ENCODE measurements around the gene RPS25.
A peak's percentile ranks its signal among the peaks of the same experiment; 100 is the strongest.
"Not testable (repeated sequence)": the region's sequence is repeated elsewhere in the genome, so short reads cannot be mapped to it uniquely, and the experiment has no call there.

RPS25 gene

DNA sequence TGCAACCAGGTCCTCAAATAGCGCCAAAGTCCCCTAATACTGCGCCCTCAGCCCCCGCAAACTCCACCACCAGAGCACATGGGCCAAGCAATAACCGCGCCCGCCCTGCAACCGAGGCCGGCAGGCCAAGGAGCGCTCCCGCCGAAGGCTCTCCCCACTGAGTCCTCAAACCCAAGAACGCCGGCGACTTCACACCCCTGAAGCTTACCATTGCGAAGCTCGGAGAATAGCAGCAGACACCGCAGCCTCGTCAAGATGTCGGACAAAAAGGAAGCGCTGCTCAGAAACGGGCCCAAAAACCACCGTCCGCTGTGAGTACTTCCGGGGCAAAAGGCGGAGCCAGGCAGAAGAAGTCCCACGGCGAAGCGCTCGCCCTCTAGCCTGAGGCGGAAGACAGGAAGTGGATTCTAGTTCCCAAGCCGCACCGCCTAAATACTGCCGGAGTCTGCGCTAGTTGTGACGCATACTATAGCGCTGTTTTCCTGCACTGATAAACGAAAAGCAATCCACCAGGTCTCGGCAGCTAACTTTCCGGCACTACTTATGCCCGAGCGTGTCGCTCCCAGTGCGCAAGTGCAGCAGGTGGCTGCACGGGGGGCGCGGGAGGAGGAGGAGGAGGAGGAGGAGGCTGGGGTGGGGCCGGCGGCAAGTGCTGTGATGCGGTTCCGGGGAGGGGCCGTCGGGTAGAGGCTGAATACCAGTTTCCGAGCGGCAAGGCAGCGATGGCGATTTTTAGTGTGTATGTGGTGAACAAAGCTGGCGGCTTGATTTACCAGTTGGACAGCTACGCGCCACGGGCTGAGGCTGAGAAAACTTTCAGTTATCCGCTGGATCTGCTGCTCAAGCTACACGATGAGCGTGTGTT lies at the start of gene RPS25, which contains the start of gene TRAPPC4:
Gene RPS25, minus strand, starts transcription at position 270 of the 865 bp plus-strand sequence. Its CDS starts 59 bp downstream, at position 211.
Gene TRAPPC4, plus strand, starts transcription at position 693 of the 865 bp plus-strand sequence. Its CDS starts 30 bp downstream, at position 723.
- Histone ChIP-seq H3K4me3 (ENCODE audit: low read depth, low read length) (peak within 1 kb of the TSS; percentile 100), H3K27ac (peak within 1 kb of the TSS; percentile 82), H3K36me3 (peaks cover 78% of the 10 kb centered on the region), H3K9me3 (ENCODE audit: severe bottlenecking) (no peaks in the 10 kb centered on the region), H3K27me3 (ENCODE audit: insufficient read depth, low read depth, severe bottlenecking) (no peaks in the 10 kb centered on the region)
- peak; percentile 94 for DNase-seq
- TF ChIP-seq, protein P1, sequence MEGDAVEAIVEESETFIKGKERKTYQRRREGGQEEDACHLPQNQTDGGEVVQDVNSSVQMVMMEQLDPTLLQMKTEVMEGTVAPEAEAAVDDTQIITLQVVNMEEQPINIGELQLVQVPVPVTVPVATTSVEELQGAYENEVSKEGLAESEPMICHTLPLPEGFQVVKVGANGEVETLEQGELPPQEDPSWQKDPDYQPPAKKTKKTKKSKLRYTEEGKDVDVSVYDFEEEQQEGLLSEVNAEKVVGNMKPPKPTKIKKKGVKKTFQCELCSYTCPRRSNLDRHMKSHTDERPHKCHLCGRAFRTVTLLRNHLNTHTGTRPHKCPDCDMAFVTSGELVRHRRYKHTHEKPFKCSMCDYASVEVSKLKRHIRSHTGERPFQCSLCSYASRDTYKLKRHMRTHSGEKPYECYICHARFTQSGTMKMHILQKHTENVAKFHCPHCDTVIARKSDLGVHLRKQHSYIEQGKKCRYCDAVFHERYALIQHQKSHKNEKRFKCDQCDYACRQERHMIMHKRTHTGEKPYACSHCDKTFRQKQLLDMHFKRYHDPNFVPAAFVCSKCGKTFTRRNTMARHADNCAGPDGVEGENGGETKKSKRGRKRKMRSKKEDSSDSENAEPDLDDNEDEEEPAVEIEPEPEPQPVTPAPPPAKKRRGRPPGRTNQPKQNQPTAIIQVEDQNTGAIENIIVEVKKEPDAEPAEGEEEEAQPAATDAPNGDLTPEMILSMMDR (IDR thresholded peaks at IDR 0.05; ENCODE audit: low read depth, low read length) = no peak

DNA sequence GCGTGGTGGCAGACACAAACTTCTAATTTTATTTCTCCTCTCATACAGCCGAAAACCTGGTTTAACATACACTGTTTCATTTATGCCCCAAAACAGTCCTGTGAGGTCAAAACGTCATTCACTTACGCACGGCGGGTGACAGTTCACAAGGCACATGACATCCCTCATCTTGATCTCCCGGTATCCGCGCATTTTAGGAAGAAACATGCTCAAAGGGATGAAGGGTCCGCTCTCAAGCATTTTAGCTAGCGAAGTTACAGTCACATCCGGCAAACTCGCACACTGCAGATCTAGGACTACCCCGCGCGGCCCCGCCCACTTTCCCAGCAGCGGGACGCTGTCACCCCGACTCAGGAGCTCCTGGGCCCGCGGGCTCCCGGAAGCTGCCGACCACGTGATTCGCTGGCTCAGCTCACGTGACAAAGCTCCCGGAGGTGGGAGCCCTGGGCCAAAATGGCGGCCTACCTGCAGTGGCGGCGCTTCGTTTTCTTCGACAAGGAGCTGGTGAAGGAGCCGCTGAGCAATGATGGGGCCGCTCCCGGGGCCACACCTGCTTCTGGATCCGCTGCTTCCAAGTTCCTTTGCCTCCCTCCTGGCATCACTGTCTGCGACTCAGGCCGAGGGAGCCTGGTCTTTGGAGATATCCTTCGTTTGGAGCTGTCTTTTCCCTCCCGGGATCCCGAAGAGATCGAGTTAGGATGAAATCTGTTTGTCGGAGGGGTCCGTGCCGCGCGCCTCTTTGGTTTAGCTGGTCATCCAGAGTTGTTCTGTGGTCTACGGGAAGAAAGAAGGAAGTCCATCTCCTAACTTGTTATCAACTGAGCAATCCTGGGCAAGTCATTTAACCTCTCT lies 49.5 kb upstream of the RPS25 start, which contains the start of gene VPS11:
Gene VPS11, plus strand, starts transcription at position 448 of the 852 bp plus-strand sequence. Its CDS starts 6 bp downstream, at position 454.
- no peaks in the 10 kb centered on the region for H3K9me3 ChIP-seq (ENCODE audit: severe bottlenecking)
- peak within 1 kb of the TSS; percentile 80 for H3K4me3 ChIP-seq (ENCODE audit: low read depth, low read length)
- peaks cover 23% of the 10 kb centered on the region for H3K36me3 ChIP-seq
- no peaks in the 10 kb centered on the region for H3K27me3 ChIP-seq (ENCODE audit: insufficient read depth, low read depth, severe bottlenecking)
- peak; percentile 97 for DNase-seq
- H3K27ac ChIP-seq = peak within 1 kb of the TSS; percentile 81
- TF ChIP-seq, protein P1 (IDR thresholded peaks at IDR 0.05; ENCODE audit: low read depth, low read length) = no peak

DNA sequence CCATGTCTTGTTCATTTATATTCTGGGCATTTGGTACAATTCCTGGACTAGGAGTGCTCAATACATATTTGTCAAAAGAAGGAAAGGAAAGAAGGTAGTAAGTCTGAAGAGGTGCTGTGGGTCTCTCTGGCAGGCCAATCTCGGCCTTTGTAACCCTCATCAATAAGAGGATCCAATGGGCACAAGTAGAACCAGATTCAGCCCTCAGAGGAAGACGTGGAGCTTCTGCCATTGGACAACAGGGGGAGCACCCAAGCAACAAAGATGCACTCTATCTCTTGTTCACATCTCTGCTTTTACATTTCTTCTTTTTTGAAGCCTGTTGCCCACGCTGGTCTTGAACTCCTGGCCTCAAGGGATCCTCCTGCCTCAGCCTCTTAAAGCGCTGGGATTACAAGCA lies 47.2 kb upstream of the RPS25 start:
- Histone ChIP-seq H3K36me3 (peaks cover 11% of the 10 kb centered on the region), H3K27ac (no peak overlapping the region), H3K9me3 (ENCODE audit: severe bottlenecking) (no peaks in the 10 kb centered on the region), H3K27me3 (ENCODE audit: insufficient read depth, low read depth, severe bottlenecking) (no peaks in the 10 kb centered on the region), H3K4me3 (ENCODE audit: low read depth, low read length) (no peak overlapping the region)
- DNase-seq = peak; percentile 52
- TF ChIP-seq, protein P1 (IDR thresholded peaks at IDR 0.05; ENCODE audit: low read depth, low read length) = peak; percentile 76

DNA sequence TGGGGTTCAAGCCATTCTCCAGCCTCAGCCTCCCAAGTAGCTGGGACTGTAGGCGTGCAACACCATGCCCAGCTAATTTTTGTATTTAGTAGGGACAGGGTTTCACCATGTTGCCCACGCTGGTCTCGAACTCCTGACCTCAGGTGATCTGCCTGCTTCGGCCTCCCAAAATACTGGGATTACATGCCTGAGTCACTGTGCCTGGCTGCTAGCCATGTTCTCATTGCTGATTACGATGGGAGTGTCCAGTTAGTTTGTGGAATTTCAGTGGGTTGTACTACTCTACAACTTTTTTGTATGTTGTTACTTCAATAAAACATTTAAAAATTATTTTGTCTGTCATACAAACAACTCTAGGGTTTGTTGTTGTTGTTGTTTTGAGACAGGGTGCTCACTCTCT lies 44.6 kb upstream of the RPS25 start:
- TF ChIP-seq, protein P1 (IDR thresholded peaks at IDR 0.05; ENCODE audit: low read depth, low read length) = no peak
- Histone ChIP-seq H3K4me3 (ENCODE audit: low read depth, low read length) (no peak overlapping the region), H3K36me3 (no peaks in the 10 kb centered on the region), H3K27me3 (ENCODE audit: insufficient read depth, low read depth, severe bottlenecking) (no peaks in the 10 kb centered on the region), H3K9me3 (ENCODE audit: severe bottlenecking) (no peaks in the 10 kb centered on the region), H3K27ac (no peak overlapping the region)
- DNase-seq = no peak

DNA sequence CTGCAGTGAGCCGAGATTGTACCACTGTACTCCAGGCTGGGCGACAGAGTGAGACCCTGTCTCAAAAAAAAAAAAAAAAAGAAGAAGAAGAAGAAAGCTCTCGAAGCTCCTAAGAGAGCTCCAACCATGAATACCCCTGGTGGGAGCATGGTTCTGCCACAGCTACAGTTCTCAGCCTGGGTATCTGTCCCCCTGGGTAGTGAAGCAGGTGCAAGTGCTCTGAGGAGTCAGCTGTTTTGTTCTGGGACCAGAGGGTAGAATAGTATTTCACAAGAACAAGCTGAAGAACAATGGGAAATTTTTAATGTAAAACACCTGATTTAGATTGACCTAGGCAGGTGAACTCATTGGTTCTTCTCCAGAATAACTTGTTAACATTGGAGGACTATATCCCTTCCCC lies 43.1 kb upstream of the RPS25 start:
- no peaks in the 10 kb centered on the region for H3K9me3 ChIP-seq (ENCODE audit: severe bottlenecking)
- H3K4me3 ChIP-seq (ENCODE audit: low read depth, low read length) = no peak overlapping the region
- no peaks in the 10 kb centered on the region for H3K36me3 ChIP-seq
- DNase-seq = no peak
- no peaks in the 10 kb centered on the region for H3K27me3 ChIP-seq (ENCODE audit: insufficient read depth, low read depth, severe bottlenecking)
- TF ChIP-seq, protein P1 (IDR thresholded peaks at IDR 0.05; ENCODE audit: low read depth, low read length) = no peak
- H3K27ac ChIP-seq = no peak overlapping the region

DNA sequence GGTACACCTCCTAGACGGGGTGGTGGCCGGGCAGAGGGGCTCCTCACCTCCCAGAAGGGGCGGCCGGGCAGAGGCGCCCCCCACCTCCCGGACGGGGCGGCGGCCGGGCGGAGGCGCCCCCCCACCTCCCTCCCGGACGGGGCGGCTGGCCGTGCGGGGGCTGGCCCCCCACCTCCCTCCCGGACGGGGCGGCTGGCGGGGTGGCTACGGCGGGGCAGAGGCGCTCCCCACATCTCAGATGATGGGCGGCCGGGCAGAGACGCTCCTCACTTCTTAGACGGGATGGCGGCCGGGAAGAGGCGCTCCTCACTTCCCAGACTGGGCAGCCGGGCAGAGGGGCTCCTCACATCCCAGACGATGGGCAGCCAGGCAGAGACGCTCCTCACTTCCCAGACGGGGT lies 41.0 kb upstream of the RPS25 start:
- not testable (repeated sequence) for H3K9me3 ChIP-seq (ENCODE audit: severe bottlenecking); DNase-seq; H3K4me3 ChIP-seq (ENCODE audit: low read depth, low read length); H3K27ac ChIP-seq; H3K27me3 ChIP-seq (ENCODE audit: insufficient read depth, low read depth, severe bottlenecking)
- peaks cover 16% of the 10 kb centered on the region for H3K36me3 ChIP-seq
